Sigmoid colon (tissue), 4 donors: ENCODE data around the gene COLEC11.

Experiments
- EP300 ChIP-seq, 4 donors: sonication (generic); formaldehyde crosslinking; IDR thresholded peaks; one replicate each; pipeline ENCODE4 v1.6.1; 2017; ENCODE audit warnings: antibody characterized with exemption in 4 of 4
- POLR2A ChIP-seq, 2 donors: fragments of 450-650 bp; IDR thresholded peaks; one replicate each; pipeline ENCODE4 v1.6.1; 2016; ENCODE audit warnings: antibody characterized with exemption in 2 of 2, mild to moderate bottlenecking in 2 of 2, moderate library complexity in 2 of 2
- POLR2AphosphoS5 ChIP-seq, 4 donors: sonication (generic); formaldehyde crosslinking; IDR thresholded peaks; one replicate each; pipeline ENCODE4 v1.6.1; 2017; ENCODE audit warnings: antibody characterized with exemption in 4 of 4
- TF ChIP-seq, protein P1 (sequence below), 4 experiments: fragments of 450-650 bp in 3 of 4; fragments of 200-600 bp in 1 of 4; IDR thresholded peaks; one replicate each; pipeline ENCODE4 v1.5.1; 2016 to 2019; ENCODE audit warnings: antibody characterized with exemption in 4 of 4, mild to moderate bottlenecking in 3 of 4, moderate library complexity in 2 of 4

DNA sequence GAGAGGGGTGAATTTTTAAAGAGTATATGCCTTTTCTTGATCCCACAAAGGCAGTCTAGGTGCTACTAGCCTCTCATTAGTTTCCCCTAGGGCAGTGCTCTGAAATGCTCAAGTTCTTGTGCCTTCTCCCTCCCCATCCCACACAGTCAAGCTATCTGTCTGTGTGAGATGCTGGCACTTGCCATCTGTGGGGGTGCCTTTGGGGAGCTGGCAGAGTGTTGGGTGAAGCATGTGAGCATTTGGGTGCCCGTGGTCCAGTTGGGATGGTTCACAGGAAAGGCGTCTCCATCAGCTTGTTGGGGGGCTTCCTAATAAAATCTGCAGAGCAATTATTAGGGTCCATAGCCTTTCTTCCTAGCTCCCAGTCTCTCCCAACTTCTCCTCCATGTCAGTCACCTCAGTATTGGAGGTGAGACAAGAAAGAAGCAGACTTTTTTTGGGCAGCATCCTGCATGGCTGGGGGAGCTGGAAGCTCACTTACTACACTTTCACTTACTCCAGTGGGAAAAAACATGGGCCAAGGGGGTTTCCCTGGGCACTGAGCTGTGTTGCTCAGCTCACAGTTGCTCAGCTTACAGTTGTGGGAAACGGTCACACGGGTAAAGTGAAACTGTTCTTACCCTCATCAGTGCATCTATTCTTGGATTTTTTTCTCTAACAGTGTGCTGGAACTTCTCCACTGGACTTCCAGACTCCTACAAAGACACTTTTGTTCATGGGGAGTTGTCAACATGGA lies 29.3 kb downstream of the COLEC11 start:
- TF ChIP-seq, protein P1, sequence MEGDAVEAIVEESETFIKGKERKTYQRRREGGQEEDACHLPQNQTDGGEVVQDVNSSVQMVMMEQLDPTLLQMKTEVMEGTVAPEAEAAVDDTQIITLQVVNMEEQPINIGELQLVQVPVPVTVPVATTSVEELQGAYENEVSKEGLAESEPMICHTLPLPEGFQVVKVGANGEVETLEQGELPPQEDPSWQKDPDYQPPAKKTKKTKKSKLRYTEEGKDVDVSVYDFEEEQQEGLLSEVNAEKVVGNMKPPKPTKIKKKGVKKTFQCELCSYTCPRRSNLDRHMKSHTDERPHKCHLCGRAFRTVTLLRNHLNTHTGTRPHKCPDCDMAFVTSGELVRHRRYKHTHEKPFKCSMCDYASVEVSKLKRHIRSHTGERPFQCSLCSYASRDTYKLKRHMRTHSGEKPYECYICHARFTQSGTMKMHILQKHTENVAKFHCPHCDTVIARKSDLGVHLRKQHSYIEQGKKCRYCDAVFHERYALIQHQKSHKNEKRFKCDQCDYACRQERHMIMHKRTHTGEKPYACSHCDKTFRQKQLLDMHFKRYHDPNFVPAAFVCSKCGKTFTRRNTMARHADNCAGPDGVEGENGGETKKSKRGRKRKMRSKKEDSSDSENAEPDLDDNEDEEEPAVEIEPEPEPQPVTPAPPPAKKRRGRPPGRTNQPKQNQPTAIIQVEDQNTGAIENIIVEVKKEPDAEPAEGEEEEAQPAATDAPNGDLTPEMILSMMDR (IDR thresholded peaks at IDR 0.05), result no peak
- no peak for TF ChIP-seq POLR2AphosphoS5 (IDR thresholded peaks at IDR 0.05)
- no peak for TF ChIP-seq POLR2A (IDR thresholded peaks at IDR 0.05)
- no peak for TF ChIP-seq EP300 (IDR thresholded peaks at IDR 0.05)
